HepG2 (cell line): ENCODE measurements around the gene NUCB1. TPM values are rescaled to one million over a fixed set of nuclear protein-coding genes. Genes with fewer than 3 reads are reported as not detected.
A peak's percentile ranks its signal among the peaks of the same experiment; 100 is the strongest.

ENCODE experiments used
- AGO1 ChIP-seq: fragments of 200-400 bp; formaldehyde crosslinking; IDR thresholded peaks from 2 replicates; pipeline ENCODE4 v1.6.1; 2017; ENCODE audit warnings: mild to moderate bottlenecking, low read depth, low read length, moderate library complexity; ENCODE audit not compliant: poor library complexity, severe bottlenecking
- ASH2L ChIP-seq: fragments of 300-600, 200-600 bp; sonication (generic); IDR thresholded peaks from 2 replicates; pipeline ENCODE4 v1.7.0; 2017; ENCODE audit warnings: low read depth, mild to moderate bottlenecking, moderate library complexity, mixed read lengths, low read length; ENCODE audit not compliant: insufficient read length
- ATRX ChIP-seq: sonication (generic); formaldehyde crosslinking; IDR thresholded peaks from 2 replicates; pipeline ENCODE4 v1.4.0; 2020; ENCODE audit warnings: missing genetic modification reagents, borderline replicate concordance
- CBX2 ChIP-seq, 2 experiments: fragments of 200-600 bp in 1 of 2; sonication (generic); formaldehyde crosslinking in 1 of 2; IDR thresholded peaks; 2 replicates each; pipeline versions ENCODE4 v1.7.0 to v1.8.1; 2018 to 2022; ENCODE audit warnings: low read depth in 2 of 2, low read length in 1 of 2, mild to moderate bottlenecking in 1 of 2, missing genetic modification reagents in 1 of 2
- CBX5 ChIP-seq: sonication (generic); formaldehyde crosslinking; IDR thresholded peaks from 2 replicates; pipeline ENCODE4 v1.4.0; 2020; ENCODE audit warnings: missing genetic modification reagents, borderline replicate concordance
- FOXM1 ChIP-seq: sonication (generic); formaldehyde crosslinking; IDR thresholded peaks from 2 replicates; pipeline ENCODE4 v1.5.0; 2020; ENCODE audit warnings: missing genetic modification reagents
- HMGA1 ChIP-seq: sonication (generic); formaldehyde crosslinking; conservative IDR thresholded peaks from 2 replicates; pipeline ENCODE4 v1.4.0; 2020; ENCODE audit warnings: missing genetic modification reagents
- KAT2B ChIP-seq: fragments of 150-350 bp; IDR thresholded peaks from 2 replicates; pipeline ENCODE4 v1.6.1; 2014; ENCODE audit warnings: low read depth, low read length, borderline replicate concordance
- KDM5B ChIP-seq: sonication (generic); formaldehyde crosslinking; IDR thresholded peaks from 2 replicates; pipeline ENCODE4 v1.4.0; 2020; ENCODE audit warnings: missing genetic modification reagents, mild to moderate bottlenecking, borderline replicate concordance
- MTF2 ChIP-seq: sonication (generic); formaldehyde crosslinking; IDR thresholded peaks from 2 replicates; pipeline ENCODE4 v1.5.0; 2020; ENCODE audit warnings: missing genetic modification reagents, borderline replicate concordance
- NFE2 ChIP-seq: sonication (generic); formaldehyde crosslinking; IDR thresholded peaks from 2 replicates; pipeline ENCODE4 v1.4.0; 2020; ENCODE audit warnings: missing genetic modification reagents
- PHF20 ChIP-seq: sonication (generic); formaldehyde crosslinking; IDR thresholded peaks from 2 replicates; pipeline ENCODE4 v1.5.0; 2020; ENCODE audit warnings: mild to moderate bottlenecking, missing genetic modification reagents
- RFX5 ChIP-seq: IDR thresholded peaks from 2 replicates; pipeline ENCODE4 v1.6.1; 2011; ENCODE audit warnings: low read depth, low read length, improper control_type of control experiment
- SIX1 ChIP-seq: sonication (generic); formaldehyde crosslinking; IDR thresholded peaks from 2 replicates; pipeline ENCODE4 v1.4.0; 2020; ENCODE audit warnings: missing genetic modification reagents, borderline replicate concordance
- STAT5B ChIP-seq: sonication (generic); formaldehyde crosslinking; IDR thresholded peaks from 2 replicates; pipeline ENCODE4 v1.4.0; 2020; ENCODE audit warnings: missing genetic modification reagents
- TGIF2 ChIP-seq: IDR thresholded peaks from 2 replicates; pipeline ENCODE4 v1.6.1; 2016; ENCODE audit warnings: control low read depth, missing compliant biosample characterization
- ZBTB7B ChIP-seq: sonication (generic); formaldehyde crosslinking; IDR thresholded peaks from 2 replicates; pipeline ENCODE4 v1.4.0; 2020; ENCODE audit warnings: missing genetic modification reagents
- ZNF10 ChIP-seq: sonication (generic); formaldehyde crosslinking; IDR thresholded peaks from 2 replicates; pipeline ENCODE4 v1.4.0; 2020; ENCODE audit warnings: mild to moderate bottlenecking, low read depth, missing genetic modification reagents, borderline replicate concordance
- ZNF12 ChIP-seq: sonication (generic); formaldehyde crosslinking; IDR thresholded peaks from 2 replicates; pipeline ENCODE4 v1.5.0; 2020; ENCODE audit warnings: missing genetic modification reagents
- ZNF282 ChIP-seq: fragments of 450-650 bp; IDR thresholded peaks from 2 replicates; pipeline ENCODE4 v1.6.1; 2018; ENCODE audit not compliant: partially characterized antibody
- ZNF44 ChIP-seq: sonication (generic); formaldehyde crosslinking; IDR thresholded peaks from 2 replicates; pipeline ENCODE4 v1.5.1; 2020; ENCODE audit warnings: mild to moderate bottlenecking, missing genetic modification reagents
- ZNF496 ChIP-seq: sonication (generic); formaldehyde crosslinking; IDR thresholded peaks from 2 replicates; pipeline ENCODE4 v1.8.1; 2023; ENCODE audit warnings: mild to moderate bottlenecking, moderate library complexity, missing genetic modification reagents; ENCODE audit not compliant: insufficient replicate concordance
- ZNF652 ChIP-seq: IDR thresholded peaks from 2 replicates; pipeline ENCODE4 v1.6.1; 2016; ENCODE audit warnings: low read depth, borderline replicate concordance
- ZNF816 ChIP-seq: sonication (generic); formaldehyde crosslinking; IDR thresholded peaks from 2 replicates; pipeline ENCODE4 v1.8.0; 2022; ENCODE audit warnings: missing genetic modification reagents, mild to moderate bottlenecking, borderline replicate concordance
- ZNF83 ChIP-seq: sonication (generic); formaldehyde crosslinking; IDR thresholded peaks from 2 replicates; pipeline ENCODE4 v1.4.0; 2020; ENCODE audit warnings: missing genetic modification reagents, mild to moderate bottlenecking, borderline replicate concordance
- polyA plus RNA-seq, 8 experiments: library from polyadenylated mRNA; depleted of rRNA in 3 of 8; stranded (reverse) in 7 of 8; unstranded in 1 of 8; fragments of >200 nt; fragmentation: Illumina TruSeq in 4 of 8; extraction: Trizol in 4 of 8; gene quantifications; 2 replicates each; pipeline versions ENCODE4 v1.2.1 to v1.2.3, GENCODE V29; 2011 to 2016; ENCODE audit warnings: low read depth in 4 of 8, missing spikeins in 1 of 8, mixed read lengths in 1 of 8; ENCODE audit not compliant: insufficient read depth in 1 of 8
- total RNA-seq, 5 experiments: library from RNA; depleted of rRNA; stranded (reverse); fragments of >200 nt; fragmentation: Illumina TruSeq; extraction: Trizol; gene quantifications; 2 replicates each; pipeline ENCODE4 v1.2.3, GENCODE V29; 2016; ENCODE audit warnings: low read depth in 1 of 5
- TF ChIP-seq, protein P1 (sequence below): sonication (generic); formaldehyde crosslinking; IDR thresholded peaks from 2 replicates; pipeline ENCODE4 v1.4.0; 2020; ENCODE audit warnings: missing genetic modification reagents, borderline replicate concordance
- TF ChIP-seq, protein P2 (sequence below): sonication (generic); formaldehyde crosslinking; IDR thresholded peaks from 2 replicates; pipeline ENCODE4 v1.4.0; 2020; ENCODE audit warnings: missing genetic modification reagents, mild to moderate bottlenecking, borderline replicate concordance

NUCB1 gene
- total and polyA plus RNA-seq, 2 of the 13 experiments (the other 11 are each of a cell fraction or from before 2014, with no cell fraction given) = 82.3 to 106 TPM

GRCh38 chr19:48872182-48872883, 27.8 kb upstream of the NUCB1 start, which contains the start of gene PPP1R15A (continued):
- peak; percentile 50 for TF ChIP-seq AGO1
- no peak for TF ChIP-seq ZNF282
- TF ChIP-seq RFX5 = peak; percentile 80
- TF ChIP-seq STAT5B = no peak
- TF ChIP-seq PHF20 (CRISPR knock-in tag) = no peak; the same call in 1 of the 2 replicates
- TF ChIP-seq, protein P1, sequence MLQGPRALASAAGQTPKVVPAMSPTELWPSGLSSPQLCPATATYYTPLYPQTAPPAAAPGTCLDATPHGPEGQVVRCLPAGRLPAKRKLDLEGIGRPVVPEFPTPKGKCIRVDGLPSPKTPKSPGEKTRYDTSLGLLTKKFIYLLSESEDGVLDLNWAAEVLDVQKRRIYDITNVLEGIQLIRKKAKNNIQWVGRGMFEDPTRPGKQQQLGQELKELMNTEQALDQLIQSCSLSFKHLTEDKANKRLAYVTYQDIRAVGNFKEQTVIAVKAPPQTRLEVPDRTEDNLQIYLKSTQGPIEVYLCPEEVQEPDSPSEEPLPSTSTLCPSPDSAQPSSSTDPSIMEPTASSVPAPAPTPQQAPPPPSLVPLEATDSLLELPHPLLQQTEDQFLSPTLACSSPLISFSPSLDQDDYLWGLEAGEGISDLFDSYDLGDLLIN (CRISPR knock-in tag) = no peak
- TF ChIP-seq ZNF10 (CRISPR knock-in tag) = no peak
- TF ChIP-seq ZBTB7B (CRISPR knock-in tag) = peak; percentile 53; the same call in 1 of the 2 replicates
- TF ChIP-seq ZNF496 = no peak
- no peak for TF ChIP-seq CBX5 (CRISPR knock-in tag)
- no peak for TF ChIP-seq TGIF2
- TF ChIP-seq, protein P2, sequence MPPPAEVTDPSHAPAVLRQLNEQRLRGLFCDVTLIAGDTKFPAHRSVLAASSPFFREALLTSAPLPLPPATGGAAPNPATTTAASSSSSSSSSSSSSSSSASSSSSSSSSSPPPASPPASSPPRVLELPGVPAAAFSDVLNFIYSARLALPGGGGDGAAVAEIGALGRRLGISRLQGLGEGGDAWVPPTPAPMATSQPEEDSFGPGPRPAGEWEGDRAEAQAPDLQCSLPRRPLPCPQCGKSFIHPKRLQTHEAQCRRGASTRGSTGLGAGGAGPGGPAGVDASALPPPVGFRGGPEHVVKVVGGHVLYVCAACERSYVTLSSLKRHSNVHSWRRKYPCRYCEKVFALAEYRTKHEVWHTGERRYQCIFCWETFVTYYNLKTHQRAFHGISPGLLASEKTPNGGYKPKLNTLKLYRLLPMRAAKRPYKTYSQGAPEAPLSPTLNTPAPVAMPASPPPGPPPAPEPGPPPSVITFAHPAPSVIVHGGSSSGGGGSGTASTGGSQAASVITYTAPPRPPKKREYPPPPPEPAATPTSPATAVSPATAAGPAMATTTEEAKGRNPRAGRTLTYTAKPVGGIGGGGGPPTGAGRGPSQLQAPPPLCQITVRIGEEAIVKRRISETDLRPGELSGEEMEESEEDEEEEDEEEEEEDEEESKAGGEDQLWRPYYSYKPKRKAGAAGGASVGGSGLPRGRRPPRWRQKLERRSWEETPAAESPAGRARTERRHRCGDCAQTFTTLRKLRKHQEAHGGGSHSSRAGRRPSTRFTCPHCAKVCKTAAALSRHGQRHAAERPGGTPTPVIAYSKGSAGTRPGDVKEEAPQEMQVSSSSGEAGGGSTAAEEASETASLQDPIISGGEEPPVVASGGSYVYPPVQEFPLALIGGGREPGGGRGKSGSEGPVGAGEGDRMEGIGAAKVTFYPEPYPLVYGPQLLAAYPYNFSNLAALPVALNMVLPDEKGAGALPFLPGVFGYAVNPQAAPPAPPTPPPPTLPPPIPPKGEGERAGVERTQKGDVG (CRISPR knock-in tag) = peak; percentile 59; the same call in 1 of the 2 replicates
- TF ChIP-seq ATRX (CRISPR knock-in tag) = no peak
- TF ChIP-seq SIX1 = no peak
- no peak for TF ChIP-seq NFE2 (CRISPR knock-in tag)
- peak; percentile 24; the same call in 1 of the 2 replicates for TF ChIP-seq ZNF652
- no peak for TF ChIP-seq CBX2 (IDR thresholded peaks at IDR 0.05; ENCODE audit: low read depth, low read length)
- no peak for TF ChIP-seq CBX2 (CRISPR knock-in tag; IDR thresholded peaks at IDR 0.05; ENCODE audit: low read depth)
- TF ChIP-seq KAT2B = no peak
- peak; percentile 74; the same call in 1 of the 2 replicates for TF ChIP-seq ZNF83 (CRISPR knock-in tag)
- TF ChIP-seq ZNF12 (CRISPR knock-in tag) = 0 out of 2 replicates have a peak, but pooled peaks have one; percentile 12
- no peak for TF ChIP-seq MTF2
- TF ChIP-seq ZNF44 (CRISPR knock-in tag) = peak; percentile 92; the same call in 1 of the 2 replicates
- peak; percentile 76; the same call in 1 of the 2 replicates for TF ChIP-seq KDM5B (CRISPR knock-in tag)
- TF ChIP-seq ASH2L = peak; percentile 91
- no peak; the same call in 1 of the 2 replicates for TF ChIP-seq ZNF816 (CRISPR knock-in tag)
- TF ChIP-seq HMGA1 (CRISPR knock-in tag) = no peak
- TF ChIP-seq FOXM1 (CRISPR knock-in tag) = no peak
